Gastroesophageal sphincter (tissue), 3 donors: Measurements from ENCODE around the gene PPM1B.
"Not testable (repeated sequence)": the region's sequence is repeated elsewhere in the genome, so short reads cannot be mapped to it uniquely, and the experiment has no call there.

Experiments
- EP300 ChIP-seq: sonication (generic); formaldehyde crosslinking; IDR thresholded peaks from one replicate; pipeline ENCODE4 v1.6.1; 2017; ENCODE audit warnings: antibody characterized with exemption, mild to moderate bottlenecking
- POLR2A ChIP-seq, 2 donors: fragments of 450-650 bp; IDR thresholded peaks; one replicate each; pipeline ENCODE4 v1.6.1; 2017; ENCODE audit warnings: antibody characterized with exemption in 2 of 2, mild to moderate bottlenecking in 2 of 2, moderate library complexity in 1 of 2
- POLR2AphosphoS5 ChIP-seq: sonication (generic); formaldehyde crosslinking; IDR thresholded peaks from one replicate; pipeline ENCODE4 v1.6.1; 2017; ENCODE audit warnings: antibody characterized with exemption
- TF ChIP-seq, protein P1 (sequence below), 4 experiments: fragments of 200-600 bp in 2 of 4; fragments of 450-650 bp in 2 of 4; sonication (generic) in 1 of 4; IDR thresholded peaks; one replicate each; pipeline ENCODE4 v1.5.1; 2017 to 2019; ENCODE audit warnings: antibody characterized with exemption in 4 of 4, mild to moderate bottlenecking in 2 of 4, moderate library complexity in 2 of 4

DNA sequence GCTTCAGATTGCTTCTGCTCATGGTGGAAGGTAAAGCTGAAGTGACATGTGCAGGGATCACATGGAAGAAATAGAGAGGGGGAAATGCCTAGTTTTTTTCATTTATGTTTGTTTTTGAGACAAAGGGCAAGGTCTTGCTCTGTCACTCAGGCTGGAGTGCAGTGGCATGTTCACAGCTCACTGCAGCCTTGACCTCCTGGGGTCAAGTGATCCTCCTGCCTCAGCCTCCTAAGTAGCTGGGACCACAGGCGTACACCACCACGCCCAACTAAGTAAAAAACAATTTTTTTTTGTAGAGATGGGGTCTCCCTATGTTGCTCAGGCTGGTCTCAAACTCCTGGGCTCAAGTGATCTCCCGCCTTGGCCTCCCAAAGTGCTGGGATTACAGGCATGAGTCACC lies 87.0 kb downstream of the PPM1B start:
- TF ChIP-seq, protein P1, sequence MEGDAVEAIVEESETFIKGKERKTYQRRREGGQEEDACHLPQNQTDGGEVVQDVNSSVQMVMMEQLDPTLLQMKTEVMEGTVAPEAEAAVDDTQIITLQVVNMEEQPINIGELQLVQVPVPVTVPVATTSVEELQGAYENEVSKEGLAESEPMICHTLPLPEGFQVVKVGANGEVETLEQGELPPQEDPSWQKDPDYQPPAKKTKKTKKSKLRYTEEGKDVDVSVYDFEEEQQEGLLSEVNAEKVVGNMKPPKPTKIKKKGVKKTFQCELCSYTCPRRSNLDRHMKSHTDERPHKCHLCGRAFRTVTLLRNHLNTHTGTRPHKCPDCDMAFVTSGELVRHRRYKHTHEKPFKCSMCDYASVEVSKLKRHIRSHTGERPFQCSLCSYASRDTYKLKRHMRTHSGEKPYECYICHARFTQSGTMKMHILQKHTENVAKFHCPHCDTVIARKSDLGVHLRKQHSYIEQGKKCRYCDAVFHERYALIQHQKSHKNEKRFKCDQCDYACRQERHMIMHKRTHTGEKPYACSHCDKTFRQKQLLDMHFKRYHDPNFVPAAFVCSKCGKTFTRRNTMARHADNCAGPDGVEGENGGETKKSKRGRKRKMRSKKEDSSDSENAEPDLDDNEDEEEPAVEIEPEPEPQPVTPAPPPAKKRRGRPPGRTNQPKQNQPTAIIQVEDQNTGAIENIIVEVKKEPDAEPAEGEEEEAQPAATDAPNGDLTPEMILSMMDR (IDR thresholded peaks at IDR 0.05): not testable (repeated sequence)
- TF ChIP-seq EP300; POLR2AphosphoS5; POLR2A (IDR thresholded peaks at IDR 0.05): not testable (repeated sequence)
